ENCODE results near the gene SATB2. TPM values are rescaled to one million over a fixed set of nuclear protein-coding genes. Genes with fewer than 3 reads are reported as not detected.

SATB2 gene
- total RNA-seq, 1 experiment from 2014 or later: 13.8 TPM

DNA sequence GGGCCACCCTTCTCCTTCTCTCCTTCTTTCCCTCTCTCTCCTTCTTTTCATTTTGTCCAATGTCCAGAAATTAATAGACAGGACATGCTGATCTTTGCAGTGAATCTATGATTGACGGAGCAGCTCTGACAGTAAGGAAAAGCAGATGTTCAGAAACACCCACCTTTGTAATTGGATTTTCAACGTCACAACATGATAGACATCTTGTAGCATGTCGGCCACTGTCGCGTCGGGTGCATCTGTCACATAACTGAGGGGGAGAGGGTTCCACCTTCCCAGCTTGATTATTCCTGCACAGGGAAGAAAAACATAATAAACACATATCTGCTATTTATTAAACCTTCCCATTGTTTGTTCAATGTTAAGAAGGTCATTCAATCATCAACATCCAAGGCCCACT lies 76.2 kb downstream of the SATB2 start:
- Histone ChIP-seq H3K4me3 (replicated peaks in 1 of 2; ENCODE audit: low read depth in 1 of 2, low read length in 2 of 2) (no peak overlapping the region), H3K4me1 (ENCODE audit: control insufficient read depth in 1 of 2, insufficient read depth in 2 of 2, low read length in 2 of 2) (peaks cover 0 to 3% of the 10 kb centered on the region in 2 experiments; a peak in 2 of 4 replicates), H3K27me3 (ENCODE audit: insufficient read depth, low read length) (no peaks in the 10 kb centered on the region), H3K4me2 (ENCODE audit: low read length) (no peak overlapping the region), H3K9ac (ENCODE audit: low read length) (no peak overlapping the region), H3K27ac (ENCODE audit: low read depth, low read length) (no peak overlapping the region), H3K36me3 (ENCODE audit: control insufficient read depth in 1 of 2, insufficient read depth in 2 of 2, low read length in 2 of 2) (peaks cover 0 to 10% of the 10 kb centered on the region in 2 experiments; a peak in 1 of 4 replicates), H4K20me1 (ENCODE audit: insufficient read depth) (no peaks in the 10 kb centered on the region), H3K79me2 (ENCODE audit: insufficient read depth, low read length) (no peaks in the 10 kb centered on the region), H2AFZ (ENCODE audit: low read depth, low read length, poor library complexity, severe bottlenecking) (no peak overlapping the region), H3K9me2 (ENCODE audit: insufficient read depth) (no peaks in the 10 kb centered on the region), H3K9me3 (ENCODE audit: control insufficient read depth in 1 of 2, insufficient read depth in 1 of 2, low read depth in 1 of 2, low read length in 2 of 2) (no peaks in the 10 kb centered on the region)
- BruUV-seq (replicated peaks): no TSS peak
- no peak for ATAC-seq
- CTCF ChIA-PET: no interaction called here
- RAD21 ChIA-PET (ENCODE audit: low non-redundant PET in 1 of 2, low total read pairs in 2 of 2, uncharacterized antibody in 2 of 2, unreplicated experiment in 2 of 2): no interaction called here
- DNase-seq (ENCODE audit: low read depth, low spot score): no peak
- intact Hi-C loops (cut with micrococcal nuclease): no loop called here
- POLR2A ChIA-PET: no interaction called here
- no peak for TF ChIP-seq FOSL1 (IDR thresholded peaks at IDR 0.05; ENCODE audit: low read depth)
- no peak for TF ChIP-seq CEBPB (IDR thresholded peaks at IDR 0.05; ENCODE audit: low read depth)
- TF ChIP-seq RAD21 (IDR thresholded peaks at IDR 0.05; ENCODE audit: low read depth): no peak
- no peak for TF ChIP-seq TCF7L2 (IDR thresholded peaks at IDR 0.05; ENCODE audit: borderline replicate concordance, extremely low read depth, insufficient read depth, insufficient read length)
- no peak for TF ChIP-seq SRF (IDR thresholded peaks at IDR 0.05; ENCODE audit: low read depth)
- TF ChIP-seq ZNF274 (IDR thresholded peaks at IDR 0.05; ENCODE audit: low read depth, low read length): no peak
- TF ChIP-seq CBX3 (IDR thresholded peaks at IDR 0.05; ENCODE audit: low read depth): no peak
- no peak for TF ChIP-seq JUND (IDR thresholded peaks at IDR 0.05)
- TF ChIP-seq, protein P1, sequence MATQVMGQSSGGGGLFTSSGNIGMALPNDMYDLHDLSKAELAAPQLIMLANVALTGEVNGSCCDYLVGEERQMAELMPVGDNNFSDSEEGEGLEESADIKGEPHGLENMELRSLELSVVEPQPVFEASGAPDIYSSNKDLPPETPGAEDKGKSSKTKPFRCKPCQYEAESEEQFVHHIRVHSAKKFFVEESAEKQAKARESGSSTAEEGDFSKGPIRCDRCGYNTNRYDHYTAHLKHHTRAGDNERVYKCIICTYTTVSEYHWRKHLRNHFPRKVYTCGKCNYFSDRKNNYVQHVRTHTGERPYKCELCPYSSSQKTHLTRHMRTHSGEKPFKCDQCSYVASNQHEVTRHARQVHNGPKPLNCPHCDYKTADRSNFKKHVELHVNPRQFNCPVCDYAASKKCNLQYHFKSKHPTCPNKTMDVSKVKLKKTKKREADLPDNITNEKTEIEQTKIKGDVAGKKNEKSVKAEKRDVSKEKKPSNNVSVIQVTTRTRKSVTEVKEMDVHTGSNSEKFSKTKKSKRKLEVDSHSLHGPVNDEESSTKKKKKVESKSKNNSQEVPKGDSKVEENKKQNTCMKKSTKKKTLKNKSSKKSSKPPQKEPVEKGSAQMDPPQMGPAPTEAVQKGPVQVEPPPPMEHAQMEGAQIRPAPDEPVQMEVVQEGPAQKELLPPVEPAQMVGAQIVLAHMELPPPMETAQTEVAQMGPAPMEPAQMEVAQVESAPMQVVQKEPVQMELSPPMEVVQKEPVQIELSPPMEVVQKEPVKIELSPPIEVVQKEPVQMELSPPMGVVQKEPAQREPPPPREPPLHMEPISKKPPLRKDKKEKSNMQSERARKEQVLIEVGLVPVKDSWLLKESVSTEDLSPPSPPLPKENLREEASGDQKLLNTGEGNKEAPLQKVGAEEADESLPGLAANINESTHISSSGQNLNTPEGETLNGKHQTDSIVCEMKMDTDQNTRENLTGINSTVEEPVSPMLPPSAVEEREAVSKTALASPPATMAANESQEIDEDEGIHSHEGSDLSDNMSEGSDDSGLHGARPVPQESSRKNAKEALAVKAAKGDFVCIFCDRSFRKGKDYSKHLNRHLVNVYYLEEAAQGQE (IDR thresholded peaks at IDR 0.05; ENCODE audit: low read depth): no peak
- TF ChIP-seq, protein P2, sequence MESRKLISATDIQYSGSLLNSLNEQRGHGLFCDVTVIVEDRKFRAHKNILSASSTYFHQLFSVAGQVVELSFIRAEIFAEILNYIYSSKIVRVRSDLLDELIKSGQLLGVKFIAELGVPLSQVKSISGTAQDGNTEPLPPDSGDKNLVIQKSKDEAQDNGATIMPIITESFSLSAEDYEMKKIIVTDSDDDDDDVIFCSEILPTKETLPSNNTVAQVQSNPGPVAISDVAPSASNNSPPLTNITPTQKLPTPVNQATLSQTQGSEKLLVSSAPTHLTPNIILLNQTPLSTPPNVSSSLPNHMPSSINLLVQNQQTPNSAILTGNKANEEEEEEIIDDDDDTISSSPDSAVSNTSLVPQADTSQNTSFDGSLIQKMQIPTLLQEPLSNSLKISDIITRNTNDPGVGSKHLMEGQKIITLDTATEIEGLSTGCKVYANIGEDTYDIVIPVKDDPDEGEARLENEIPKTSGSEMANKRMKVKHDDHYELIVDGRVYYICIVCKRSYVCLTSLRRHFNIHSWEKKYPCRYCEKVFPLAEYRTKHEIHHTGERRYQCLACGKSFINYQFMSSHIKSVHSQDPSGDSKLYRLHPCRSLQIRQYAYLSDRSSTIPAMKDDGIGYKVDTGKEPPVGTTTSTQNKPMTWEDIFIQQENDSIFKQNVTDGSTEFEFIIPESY (IDR thresholded peaks at IDR 0.05; ENCODE audit: extremely low read depth, insufficient replicate concordance, low read length): no peak
- no peak for TF ChIP-seq POLR2A (IDR thresholded peaks at IDR 0.05; ENCODE audit: borderline replicate concordance, extremely low read depth, insufficient read depth, insufficient read length)
- no peak for TF ChIP-seq EZH2phosphoT487 (IDR thresholded peaks at IDR 0.05; ENCODE audit: borderline replicate concordance)
- TF ChIP-seq, protein P3, sequence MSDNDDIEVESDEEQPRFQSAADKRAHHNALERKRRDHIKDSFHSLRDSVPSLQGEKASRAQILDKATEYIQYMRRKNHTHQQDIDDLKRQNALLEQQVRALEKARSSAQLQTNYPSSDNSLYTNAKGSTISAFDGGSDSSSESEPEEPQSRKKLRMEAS (IDR thresholded peaks at IDR 0.05): no peak
- TF ChIP-seq EGR1 (IDR thresholded peaks at IDR 0.05; ENCODE audit: low read depth): no peak
- TF ChIP-seq, protein P4, sequence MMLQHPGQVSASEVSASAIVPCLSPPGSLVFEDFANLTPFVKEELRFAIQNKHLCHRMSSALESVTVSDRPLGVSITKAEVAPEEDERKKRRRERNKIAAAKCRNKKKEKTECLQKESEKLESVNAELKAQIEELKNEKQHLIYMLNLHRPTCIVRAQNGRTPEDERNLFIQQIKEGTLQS (IDR thresholded peaks at IDR 0.05): no peak
- TF ChIP-seq POLR2AphosphoS5 (IDR thresholded peaks at IDR 0.05; ENCODE audit: low read depth, low read length): no peak
- no peak for TF ChIP-seq SP1 (IDR thresholded peaks at IDR 0.05; ENCODE audit: low read depth)
- no peak for TF ChIP-seq ZFX (IDR thresholded peaks at IDR 0.05)
- TF ChIP-seq EZH2 (IDR thresholded peaks at IDR 0.05): no peak
- TF ChIP-seq, protein P5, sequence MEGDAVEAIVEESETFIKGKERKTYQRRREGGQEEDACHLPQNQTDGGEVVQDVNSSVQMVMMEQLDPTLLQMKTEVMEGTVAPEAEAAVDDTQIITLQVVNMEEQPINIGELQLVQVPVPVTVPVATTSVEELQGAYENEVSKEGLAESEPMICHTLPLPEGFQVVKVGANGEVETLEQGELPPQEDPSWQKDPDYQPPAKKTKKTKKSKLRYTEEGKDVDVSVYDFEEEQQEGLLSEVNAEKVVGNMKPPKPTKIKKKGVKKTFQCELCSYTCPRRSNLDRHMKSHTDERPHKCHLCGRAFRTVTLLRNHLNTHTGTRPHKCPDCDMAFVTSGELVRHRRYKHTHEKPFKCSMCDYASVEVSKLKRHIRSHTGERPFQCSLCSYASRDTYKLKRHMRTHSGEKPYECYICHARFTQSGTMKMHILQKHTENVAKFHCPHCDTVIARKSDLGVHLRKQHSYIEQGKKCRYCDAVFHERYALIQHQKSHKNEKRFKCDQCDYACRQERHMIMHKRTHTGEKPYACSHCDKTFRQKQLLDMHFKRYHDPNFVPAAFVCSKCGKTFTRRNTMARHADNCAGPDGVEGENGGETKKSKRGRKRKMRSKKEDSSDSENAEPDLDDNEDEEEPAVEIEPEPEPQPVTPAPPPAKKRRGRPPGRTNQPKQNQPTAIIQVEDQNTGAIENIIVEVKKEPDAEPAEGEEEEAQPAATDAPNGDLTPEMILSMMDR (IDR thresholded peaks at IDR 0.05 in 2 of 3, conservative IDR thresholded peaks at IDR 0.05 in 1 of 3; ENCODE audit: borderline replicate concordance in 1 of 3, insufficient read depth in 1 of 3, low read depth in 2 of 3, low read length in 2 of 3): no peak

All from HCT116 (cell line).